SW480 (cell line): ENCODE measurements around the gene OR13H1.
A peak's percentile ranks its signal among the peaks of the same experiment; 100 is the strongest.
"Not testable (repeated sequence)": the region's sequence is repeated elsewhere in the genome, so short reads cannot be mapped to it uniquely, and the experiment has no call there.

Source experiments
- DNase-seq: peaks from one replicate; pipeline ENCODE4 v3.0.0-alpha.2; 2016; ENCODE audit warnings: low spot score

The OR13H1 gene

GRCh38 chrX:131543774-131544173, at the start of gene OR13H1:
Gene OR13H1 (plus strand): TSS chrX:131544074. CDS start chrX:131544074, 0 bp downstream.
- DNase-seq = no peak

- DNase-seq = not testable (repeated sequence)
These were observed 42.3 kb upstream of the OR13H1 start for GRCh38 chrX:131501556-131501955.

GRCh38 chrX:131513159-131513914, 30.5 kb upstream of the OR13H1 start:
- DNase-seq = no peak

GRCh38 chrX:131521824-131522223, 22.1 kb upstream of the OR13H1 start:
- DNase-seq = no peak

GRCh38 chrX:131544218-131544617, 344 bp downstream of the OR13H1 start:
- no peak for DNase-seq

GRCh38 chrX:131549011-131549410, 5.1 kb downstream of the OR13H1 start:
- no peak for DNase-seq

- not testable (repeated sequence) for DNase-seq
These were observed 8.6 kb downstream of the OR13H1 start for GRCh38 chrX:131552453-131552852.

- no peak for DNase-seq
These were observed 14.7 kb downstream of the OR13H1 start for GRCh38 chrX:131558562-131558961.

- DNase-seq = no peak
These were observed 20.8 kb downstream of the OR13H1 start for GRCh38 chrX:131564553-131565229.

- DNase-seq = no peak
These were observed 22.0 kb downstream of the OR13H1 start for GRCh38 chrX:131565909-131566308.

- DNase-seq = no peak
These were observed 27.5 kb downstream of the OR13H1 start for GRCh38 chrX:131571348-131571747.

- DNase-seq = no peak
These were observed 28.6 kb downstream of the OR13H1 start for GRCh38 chrX:131572372-131573014.

- no peak for DNase-seq
These were observed 33.5 kb downstream of the OR13H1 start for GRCh38 chrX:131577413-131577812.

GRCh38 chrX:131577999-131578734, 34.3 kb downstream of the OR13H1 start:
- DNase-seq = no peak

GRCh38 chrX:131578735-131579367, 35.0 kb downstream of the OR13H1 start:
- DNase-seq = peak; percentile 1

GRCh38 chrX:131588995-131589394, 45.1 kb downstream of the OR13H1 start:
- DNase-seq = no peak
